Daoy (cell line): Measurements from ENCODE around the gene BPHL. TPM values are rescaled to one million over a fixed set of nuclear protein-coding genes. Genes with fewer than 3 reads are reported as not detected.
"Not testable (repeated sequence)": the region's sequence is repeated elsewhere in the genome, so short reads cannot be mapped to it uniquely, and the experiment has no call there.

Experiments
- DNase-seq: peaks from one replicate; pipeline ENCODE4 v3.0.0-alpha.2; 2015; ENCODE audit warnings: low read depth
- total RNA-seq: library from RNA; depleted of rRNA; stranded (reverse); fragments of >200 nt; shearing (Covaris generic); gene quantifications from 2 replicates; pipeline ENCODE4 v1.2.3, GENCODE V29; 2014

BPHL gene
- total RNA-seq, 1 experiment from 2014 or later = 20.0 TPM

- peak; percentile 47 for DNase-seq
Measured at GRCh38 chr6:3156184-3157130, 37.9 kb downstream of the BPHL start.

DNA sequence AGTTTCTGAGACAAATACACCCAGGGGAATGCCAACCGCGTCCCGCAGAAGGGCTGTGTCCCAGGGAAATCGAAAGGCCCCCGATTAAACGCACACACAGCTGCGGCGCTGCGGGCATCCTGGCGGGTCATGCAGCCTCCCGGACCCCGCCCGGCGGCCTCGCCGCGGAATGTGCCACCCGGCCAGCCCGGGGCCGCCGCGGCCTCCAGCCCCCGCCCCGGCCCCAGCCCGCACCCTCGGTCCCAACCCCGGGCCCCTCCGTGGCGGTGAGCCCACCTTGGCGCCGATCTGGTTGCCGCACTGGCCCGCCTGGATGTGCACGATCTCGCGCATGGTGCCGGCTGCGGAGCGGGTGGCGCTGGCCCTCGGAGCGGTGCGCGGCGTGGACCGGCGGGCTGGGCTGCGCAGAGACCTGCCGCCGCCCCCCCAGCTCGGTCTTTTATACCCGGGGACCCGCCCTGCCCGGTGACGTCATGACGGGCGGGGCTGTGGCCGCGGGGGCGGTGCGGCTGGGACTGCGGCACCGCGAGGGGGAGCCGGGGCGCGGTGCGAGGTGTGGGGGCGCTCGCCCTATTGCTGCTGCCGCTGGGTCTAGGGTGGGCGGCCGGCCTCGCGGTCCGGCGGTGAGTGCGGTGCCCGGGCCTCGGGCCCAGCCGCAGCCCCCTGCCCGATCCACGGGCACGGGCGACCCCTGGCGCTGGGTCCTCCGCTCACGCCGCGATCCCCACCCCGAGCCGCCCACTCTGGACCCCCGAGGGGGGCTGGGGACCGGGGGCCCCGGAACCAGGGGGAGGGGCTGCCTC lies 38.8 kb downstream of the BPHL start, which contains the start of gene TUBB2A:
TUBB2A (minus strand) TSS at position 414 of the 803 bp plus-strand sequence; CDS start at position 333, 81 bp downstream.
- DNase-seq = peak; percentile 91

DNA sequence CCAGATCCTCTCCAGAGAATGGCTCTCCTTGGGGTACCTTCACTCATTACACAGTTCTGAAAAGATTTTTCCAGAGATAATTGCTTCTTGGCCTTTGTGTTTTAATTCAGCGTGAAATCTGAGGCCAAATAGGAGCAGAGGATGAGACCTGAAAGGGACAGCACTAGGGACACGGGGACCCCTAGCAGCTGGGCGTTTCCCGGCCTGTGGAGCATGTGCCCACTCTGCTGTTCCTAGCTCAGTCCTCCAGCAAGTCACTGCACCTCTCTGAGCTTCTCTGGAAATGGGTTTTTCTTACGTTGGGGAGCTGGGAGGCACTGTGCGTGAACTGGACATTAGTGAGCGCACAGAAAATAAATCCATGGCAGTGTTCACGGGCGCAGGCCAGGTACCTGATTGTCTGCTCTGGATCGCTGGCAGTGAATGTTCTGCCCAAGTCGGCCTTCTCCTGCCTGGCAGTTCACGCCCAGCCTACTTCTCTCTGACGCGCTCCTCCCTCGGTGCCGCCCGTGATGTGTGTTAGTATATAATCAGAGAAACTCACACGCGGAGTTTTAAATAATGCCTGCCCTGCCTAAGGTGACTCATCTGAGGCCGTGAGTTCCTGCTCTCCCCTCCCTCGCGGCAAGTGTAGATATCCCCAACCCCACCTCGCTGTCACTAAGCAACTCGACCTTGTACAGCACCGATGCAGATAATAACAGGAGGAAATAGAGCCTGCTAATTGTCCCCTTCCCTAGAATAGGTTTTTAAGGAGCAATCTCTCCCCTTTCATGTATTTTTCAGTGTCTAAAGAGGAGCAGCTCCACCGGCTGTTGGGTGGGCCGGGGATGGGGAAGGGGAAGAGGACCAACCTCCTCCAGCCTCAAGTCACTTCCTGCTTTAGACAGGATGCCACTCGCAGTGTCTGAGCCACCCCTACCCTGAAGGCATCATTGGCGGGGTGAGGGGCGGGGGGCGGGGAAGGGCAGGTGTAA lies 41.6 kb downstream of the BPHL start:
- DNase-seq = peak; percentile 36

DNA sequence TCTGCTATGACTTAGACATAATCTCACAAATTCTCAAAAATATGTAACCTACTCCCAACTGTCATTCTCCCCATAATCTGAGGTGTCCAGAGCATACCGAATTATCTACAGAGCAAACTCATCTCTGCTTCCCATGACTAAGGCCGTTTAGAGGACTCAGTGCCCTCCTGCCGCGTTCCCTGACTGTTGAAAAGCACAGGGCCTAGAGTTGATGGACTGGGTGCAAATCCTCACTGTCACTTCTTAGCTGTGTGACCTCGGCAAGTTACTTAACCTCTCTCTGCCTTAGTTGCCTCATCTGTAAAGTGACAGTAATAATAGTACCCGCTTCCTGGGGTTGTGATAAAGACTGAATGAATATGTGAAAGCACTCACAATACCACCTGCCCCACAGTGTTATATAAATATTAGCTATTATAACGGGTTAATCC lies 43.6 kb downstream of the BPHL start:
- DNase-seq = peak; percentile 71

GRCh38 chr6:3162565-3163247 lies 44.2 kb downstream of the BPHL start:
- DNase-seq = peak; percentile 86

- no peak for DNase-seq
Measured at GRCh38 chr6:3163248-3163594, 44.7 kb downstream of the BPHL start.

GRCh38 chr6:3164388-3164787 lies 45.9 kb downstream of the BPHL start:
- no peak for DNase-seq

GRCh38 chr6:3165631-3166534 lies 47.4 kb downstream of the BPHL start:
- DNase-seq = peak; percentile 85

DNA sequence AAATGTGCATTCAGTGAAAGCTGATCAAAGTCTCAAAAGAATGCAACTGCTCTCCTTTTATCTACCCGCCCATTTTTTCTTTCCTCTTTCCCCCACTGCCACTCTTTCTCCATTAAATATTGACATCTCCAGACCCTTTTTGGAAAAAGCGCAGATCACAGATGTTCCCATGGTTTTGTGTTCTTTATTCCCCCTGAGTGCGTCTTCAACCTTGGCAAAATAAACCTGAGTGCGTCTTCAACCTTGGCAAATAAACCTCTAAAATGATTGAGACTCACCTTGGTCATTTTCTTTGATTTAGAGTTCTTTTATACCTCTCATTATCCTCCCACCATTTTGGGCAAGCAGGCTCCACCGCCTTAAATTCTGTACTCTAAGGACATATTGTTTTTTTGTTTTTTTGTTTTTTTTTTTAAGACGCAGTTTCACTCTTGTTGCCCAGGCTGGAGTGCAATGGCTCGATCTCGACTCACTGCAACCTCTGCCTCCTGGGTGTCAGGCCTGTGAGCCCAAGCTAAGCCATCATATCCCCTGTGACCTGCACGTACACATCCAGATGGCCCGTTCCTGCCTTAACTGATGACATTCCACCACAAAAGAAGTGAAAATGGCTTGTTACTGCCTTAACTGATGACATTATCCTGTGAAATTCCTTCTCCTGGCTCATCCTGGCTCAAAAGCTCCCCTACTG lies 48.2 kb downstream of the BPHL start:
- not testable (repeated sequence) for DNase-seq

- DNase-seq = not testable (repeated sequence)
Measured at GRCh38 chr6:3168046-3168445, 49.5 kb downstream of the BPHL start.

DNA sequence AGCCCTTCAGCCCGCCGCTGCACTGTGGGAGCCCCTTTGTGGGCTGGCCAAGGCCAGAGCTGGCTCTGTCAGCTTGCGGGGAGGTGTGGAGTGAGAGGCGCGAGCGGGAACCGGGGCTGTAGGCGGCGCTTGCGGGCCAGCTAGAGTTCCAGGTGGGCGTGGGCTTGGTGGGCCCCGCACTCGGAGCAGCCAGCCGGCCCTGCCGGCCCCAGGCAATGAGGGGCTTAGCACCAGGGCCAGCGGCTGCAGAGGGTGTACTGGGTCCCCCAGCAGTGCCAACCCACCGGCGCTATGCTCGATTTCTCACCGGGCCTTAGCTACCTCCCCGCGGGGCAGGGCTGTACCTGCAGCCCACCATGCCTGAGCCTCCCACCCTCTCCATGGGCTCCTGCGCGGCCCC lies 52.2 kb downstream of the BPHL start:
- DNase-seq = not testable (repeated sequence)

DNA sequence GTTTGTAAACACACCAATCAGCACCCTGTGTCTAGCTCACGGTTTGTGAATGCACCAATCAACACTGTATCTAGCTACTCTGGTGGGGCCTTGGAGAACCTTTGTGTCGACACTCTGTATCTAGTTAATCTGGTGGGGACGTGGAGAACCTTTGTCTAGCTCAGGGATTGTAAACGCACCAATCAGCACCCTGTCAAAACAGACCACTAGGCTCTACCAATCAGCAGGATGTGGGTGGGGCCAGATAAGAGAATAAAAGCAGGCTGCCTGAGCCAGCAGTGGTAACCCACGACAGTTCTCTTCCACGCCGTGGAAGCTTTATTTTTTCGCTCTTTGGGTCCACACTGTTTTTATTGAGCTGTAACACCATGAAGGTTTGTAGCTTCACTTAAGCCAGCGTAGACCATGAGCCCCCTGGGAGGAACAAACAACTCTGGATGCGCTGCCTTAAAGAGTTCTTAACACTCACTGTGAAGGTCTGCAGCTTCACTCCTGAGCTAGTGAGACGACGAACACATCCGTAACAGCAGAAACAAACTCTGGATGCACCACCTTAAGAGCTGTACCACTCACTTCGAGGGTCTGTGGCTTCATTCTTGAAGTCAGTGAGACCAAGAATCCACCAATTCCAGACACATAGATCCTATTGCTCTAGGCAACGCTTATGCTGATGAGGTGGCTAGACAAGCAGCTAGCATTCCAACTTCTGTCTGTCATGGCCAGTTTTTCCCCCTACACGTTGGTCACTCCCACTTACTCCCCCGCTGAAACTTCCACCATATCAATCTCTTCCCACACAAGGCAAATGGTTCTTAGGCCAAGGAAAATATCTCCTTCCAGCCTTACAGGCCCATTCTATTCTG lies 53.0 kb downstream of the BPHL start:
- peak; percentile 62 for DNase-seq

GRCh38 chr6:3172789-3173188 lies 54.3 kb downstream of the BPHL start:
- DNase-seq = not testable (repeated sequence)

DNA sequence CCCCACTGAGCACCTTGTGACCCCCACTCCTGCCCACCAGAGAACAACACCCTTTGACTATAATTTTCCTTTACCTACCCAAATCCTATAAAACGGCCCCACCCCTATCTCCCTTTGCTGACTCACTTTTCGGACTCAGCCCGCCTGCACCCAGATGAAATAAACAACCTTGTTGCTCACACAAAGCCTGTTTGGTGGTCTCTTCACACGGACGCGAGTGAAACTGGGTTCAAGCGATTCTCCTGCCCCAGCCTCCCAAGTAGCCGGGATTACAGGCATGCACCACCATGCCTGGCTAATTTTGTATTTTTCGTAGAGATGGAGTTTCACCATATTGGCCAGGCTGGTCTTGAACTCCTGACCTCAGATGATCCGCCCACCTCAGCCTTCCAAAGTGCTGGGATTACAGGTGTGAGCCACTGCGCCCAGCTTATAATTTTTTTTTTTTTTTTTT lies 55.2 kb downstream of the BPHL start:
- not testable (repeated sequence) for DNase-seq

GRCh38 chr6:3175715-3176402 lies 57.3 kb downstream of the BPHL start:
- no peak for DNase-seq

DNA sequence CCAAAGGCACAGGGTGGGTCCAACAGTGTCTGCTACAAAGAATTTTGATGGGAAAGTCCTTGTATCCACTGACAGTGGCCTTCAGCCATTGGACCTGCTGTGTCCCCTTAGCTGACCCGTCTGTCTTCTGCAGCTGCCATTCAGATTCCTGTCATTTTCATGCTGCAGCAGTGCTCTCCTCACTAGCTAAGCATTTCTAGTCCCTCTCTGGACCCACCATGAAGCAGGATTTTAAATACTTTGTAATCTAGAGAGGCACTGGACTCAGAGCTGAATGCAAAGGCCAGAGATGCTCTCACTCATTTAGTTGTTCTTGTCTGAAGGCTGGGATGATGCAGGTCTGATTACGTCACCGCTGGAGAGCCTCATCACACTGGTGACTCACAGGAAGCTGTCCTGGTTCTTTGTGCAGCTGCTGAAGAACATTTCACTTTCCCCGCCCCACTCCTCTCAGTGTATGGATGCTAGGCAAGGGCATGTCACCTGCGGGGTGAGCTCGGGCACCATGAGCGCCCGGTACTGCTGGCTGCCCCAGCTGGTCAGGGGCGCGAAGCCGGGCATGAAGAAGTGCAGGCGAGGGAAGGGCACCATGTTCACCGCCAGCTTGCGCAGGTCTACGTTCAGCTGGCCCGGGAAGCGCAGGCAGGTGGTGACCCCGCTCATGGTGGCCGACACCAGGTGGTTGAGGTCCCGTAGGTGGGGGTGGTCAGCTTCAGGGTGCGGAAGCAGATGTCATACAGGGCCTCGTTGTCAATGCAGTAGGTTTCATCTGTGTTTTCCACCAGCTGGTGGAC lies 58.2 kb downstream of the BPHL start:
- peak; percentile 92 for DNase-seq
